ENCODE measurements around the gene GAPDHS.
A peak's percentile ranks its signal among the peaks of the same experiment; 100 is the strongest.

GAPDHS gene

DNA sequence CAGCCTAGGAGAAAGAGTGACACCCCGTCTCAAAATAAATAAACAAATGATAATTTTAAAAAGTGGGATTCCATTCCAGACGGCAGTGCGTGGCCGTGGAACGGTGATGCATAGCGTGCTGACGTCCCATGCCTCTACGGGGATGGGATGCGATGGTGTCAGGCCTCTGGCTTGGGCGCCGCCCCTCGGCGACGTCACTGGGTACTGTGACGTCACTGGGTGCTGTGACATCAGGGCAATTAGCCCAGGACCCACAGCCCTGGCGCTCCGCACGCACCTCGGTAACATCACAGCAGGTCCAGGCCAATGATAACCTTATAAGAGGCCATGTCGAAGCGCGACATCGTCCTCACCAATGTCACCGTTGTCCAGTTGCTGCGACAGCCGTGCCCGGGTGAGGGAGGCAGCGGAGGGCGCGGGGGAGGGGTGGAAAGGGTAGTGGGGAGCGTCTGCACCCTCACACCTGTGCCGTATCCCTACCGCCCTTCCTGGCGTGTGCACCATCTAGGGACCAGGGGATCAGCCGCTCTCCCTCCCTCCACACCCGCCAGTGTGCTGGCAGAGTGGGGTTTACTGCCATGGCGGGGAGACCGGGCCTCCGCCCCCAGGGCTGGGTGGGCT lies at the start of gene GAPDHS:
Gene GAPDHS, plus strand, starts transcription at position 256 of the 621 bp plus-strand sequence. Its CDS starts 72 bp downstream, at position 328.
- no peak for DNase-seq

DNA sequence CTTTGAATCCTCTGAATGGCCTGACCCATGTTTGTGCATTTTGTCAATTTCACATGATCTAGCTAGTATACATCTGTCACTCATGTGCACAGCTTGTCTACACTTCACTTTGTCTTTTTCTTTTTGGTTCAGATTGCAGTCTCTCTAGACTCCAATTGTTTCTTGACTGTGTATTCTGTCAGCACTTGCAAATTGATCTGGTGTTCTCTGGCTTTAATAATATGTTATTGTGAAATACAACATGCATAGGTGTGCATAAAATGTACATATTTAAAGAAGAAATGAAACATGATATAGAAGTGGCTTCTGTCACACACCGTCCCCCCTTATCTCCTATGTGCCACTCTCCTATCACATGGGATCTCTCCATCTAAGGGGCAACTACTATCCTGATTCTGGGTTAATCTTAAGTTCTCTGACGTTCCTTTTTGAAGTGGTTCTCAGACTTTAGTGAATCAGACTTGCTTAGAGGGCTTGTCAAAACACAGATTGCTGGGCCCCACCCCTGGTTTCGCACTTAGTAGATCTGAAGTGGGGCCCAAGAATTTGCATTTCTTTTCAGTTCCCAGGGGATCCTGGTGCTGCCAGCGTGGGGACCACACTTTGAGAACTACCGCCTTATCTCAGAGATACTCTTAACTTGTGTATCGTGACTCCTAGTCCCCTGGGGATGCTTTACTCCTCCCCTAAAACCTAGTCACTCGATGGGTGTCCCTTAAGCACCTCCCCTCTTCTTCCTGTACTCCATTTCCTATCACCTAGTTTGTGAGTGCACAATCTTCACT lies 48.8 kb upstream of the GAPDHS start:
- no peak for DNase-seq

DNA sequence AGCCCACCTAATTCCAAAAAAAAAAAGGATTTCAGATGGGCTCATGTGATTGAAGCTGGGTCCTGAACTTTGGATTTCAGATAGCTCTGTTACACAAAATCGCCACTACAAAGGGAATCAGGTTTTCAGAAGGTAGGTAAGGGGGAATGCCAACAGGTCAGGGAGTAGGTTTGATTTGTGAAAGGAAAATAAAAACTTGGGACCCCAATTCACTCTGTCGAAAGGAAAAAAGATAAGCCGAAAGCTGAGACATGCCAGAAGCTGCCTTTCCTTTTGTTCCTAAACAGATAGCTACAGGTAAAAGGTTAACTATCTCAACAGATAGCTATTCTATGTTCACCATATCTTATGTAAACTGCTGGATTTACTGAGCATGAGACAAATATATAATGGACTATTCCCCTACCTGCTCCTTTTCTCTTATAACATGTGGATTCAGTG lies 47.0 kb upstream of the GAPDHS start:
- DNase-seq, result no peak

DNA sequence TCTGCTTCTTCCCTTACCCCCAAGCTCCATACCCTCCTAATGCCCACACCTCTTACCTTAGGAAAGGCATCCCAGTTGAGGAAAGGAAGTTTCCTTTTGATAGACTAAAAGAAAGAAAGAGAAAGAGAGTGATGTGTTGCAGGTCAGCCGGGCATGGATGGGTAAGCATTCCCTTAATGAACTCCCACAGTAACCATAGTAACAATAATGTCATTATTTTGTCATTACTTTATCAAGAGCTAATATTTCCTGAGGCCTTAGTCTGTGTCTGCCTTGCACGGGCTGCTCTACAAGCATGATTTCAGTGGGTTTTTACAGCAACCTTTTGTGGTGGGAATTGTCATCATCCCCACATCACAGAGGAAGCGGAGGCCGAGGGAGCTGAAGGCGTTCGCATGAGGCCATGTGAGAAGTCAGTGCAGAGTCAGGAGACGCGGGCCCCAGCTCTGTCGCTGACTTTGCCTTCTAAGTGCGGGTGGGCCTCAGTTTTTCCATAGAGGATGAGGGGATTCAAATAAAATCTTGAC lies 45.5 kb upstream of the GAPDHS start:
- DNase-seq, result no peak

DNA sequence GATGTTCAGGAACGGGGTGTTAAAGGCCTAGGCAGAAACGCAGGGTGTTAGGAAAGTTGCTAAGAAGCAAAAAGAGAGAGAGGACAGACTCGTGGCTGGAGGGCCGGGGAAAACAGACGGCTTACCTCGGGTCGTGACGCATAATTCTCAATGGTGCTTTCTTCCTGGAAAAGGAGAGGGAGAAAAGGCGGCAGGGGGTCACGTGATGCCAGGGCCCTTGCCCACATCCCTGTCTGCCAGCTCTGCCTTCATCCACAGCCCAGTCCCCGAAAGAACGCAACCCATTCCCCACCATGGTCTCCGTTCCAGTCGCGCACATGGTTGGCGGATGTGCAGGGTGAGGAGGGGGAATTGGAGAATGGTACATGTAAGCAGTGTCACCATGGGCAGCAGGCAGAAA lies 44.6 kb upstream of the GAPDHS start:
- no peak for DNase-seq

DNA sequence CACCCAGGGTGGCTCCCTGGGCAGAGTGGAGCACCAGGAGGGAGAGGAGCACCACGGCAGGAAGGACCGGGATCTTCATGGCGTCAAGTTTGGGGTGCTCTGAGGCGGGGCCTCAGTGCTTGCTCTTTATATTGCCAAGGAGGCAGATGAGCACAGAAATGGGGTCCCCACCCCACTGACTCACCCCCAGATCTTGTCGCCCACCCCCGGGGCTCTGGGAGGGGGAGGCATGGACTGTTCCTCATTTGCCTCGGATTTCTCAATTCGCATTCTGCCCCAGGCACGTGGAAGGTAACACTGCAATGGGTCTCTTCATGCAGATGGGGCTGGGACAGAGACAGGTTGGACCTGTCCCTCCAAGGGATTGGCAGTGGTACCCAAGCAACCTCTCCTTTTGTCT lies 42.9 kb upstream of the GAPDHS start, which contains the start of gene KRTDAP:
Gene KRTDAP, minus strand, starts transcription at position 101 of the 400 bp plus-strand sequence. Its CDS starts 22 bp downstream, at position 79.
- DNase-seq, result no peak

DNA sequence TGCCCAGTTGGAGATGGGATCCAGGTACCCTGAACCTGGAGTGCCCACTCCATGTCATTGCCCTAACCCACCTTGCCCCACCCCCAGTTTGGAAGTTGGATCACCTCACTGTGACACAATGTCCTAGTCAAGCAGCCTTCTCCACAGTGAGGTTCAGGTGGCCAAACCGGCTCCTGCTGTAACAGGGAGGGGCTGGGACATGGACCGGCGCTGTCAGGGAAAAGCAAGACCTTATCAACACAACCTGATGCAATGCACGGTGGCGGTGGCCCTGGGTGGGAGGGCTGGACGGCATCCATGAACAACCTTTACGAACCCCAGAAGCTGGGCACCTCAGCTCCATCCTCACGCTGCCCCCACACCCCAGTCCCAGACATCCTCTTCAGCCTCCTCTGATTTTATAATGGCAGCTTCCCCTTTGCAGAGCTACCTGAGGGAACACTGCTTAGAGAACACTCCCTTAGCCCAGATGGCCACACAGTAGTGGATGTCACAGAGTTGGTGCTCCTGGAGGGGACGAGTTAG lies 41.4 kb upstream of the GAPDHS start:
- DNase-seq, result no peak

DNA sequence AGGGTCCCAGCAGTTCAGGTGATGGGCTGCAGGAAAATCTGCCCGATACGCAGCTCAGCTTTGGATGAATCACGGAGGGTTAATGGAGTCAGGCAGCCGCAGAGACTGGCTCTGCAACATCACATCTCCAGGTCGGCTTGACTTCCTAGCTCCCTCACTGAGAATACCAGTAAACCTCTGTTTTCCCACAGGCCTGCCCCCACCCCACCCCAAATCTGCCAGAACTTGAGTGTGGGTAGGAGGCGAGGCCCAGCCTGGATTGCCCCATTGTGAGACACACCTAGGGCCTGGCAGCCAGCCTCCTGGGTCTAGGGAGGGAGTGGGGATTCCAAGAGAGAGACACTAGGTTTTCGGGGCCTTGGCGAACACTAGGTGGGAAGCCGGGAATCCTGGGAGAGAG lies 39.3 kb upstream of the GAPDHS start:
- no peak for DNase-seq

DNA sequence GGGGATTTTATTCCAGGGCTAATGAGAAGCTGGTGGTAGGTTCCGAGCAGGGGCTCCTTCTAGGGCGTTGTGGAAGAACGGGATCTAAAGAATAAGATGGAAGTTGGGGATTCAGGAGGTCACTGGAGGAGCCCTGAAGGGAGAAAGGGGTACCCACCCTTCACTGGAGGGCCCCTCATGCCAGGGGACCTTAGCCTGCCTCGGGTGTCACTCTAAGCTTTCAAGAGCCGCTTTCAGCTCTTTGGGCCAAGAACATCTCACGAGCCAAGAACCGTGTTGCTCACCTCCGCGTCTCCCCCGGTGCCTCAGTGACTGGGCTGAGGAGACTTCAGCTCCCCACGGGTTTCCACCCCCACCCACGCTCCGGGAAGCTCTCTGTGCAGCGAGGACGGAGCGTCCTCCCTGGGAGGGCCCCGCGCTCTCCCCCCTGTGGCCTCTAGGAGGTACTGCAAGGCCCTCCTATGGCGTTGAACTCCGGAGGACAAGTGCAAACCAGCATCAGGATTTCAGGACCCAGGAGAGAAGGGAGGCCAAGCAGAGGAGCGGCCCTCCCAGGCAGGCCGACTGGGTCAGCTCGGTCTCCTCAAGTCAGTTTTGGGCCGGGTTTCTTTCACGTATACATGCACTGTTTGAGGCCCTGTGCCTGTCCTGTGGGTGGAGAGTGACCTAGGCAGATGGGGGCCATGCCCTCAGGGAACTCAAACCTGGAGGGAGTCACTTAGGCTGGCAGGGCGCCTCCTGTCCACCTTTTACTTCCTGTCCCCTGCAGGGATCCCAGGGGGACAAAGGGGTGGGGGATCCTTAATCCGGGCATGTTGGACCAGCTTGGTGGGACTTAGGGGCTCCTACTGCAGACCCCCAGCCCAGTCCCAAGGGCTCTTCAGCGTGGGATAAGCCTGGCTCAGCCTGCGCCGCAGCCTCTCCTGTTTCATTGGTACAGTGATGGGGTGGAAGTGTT lies 37.9 kb upstream of the GAPDHS start:
- DNase-seq, result peak; percentile 93

DNA sequence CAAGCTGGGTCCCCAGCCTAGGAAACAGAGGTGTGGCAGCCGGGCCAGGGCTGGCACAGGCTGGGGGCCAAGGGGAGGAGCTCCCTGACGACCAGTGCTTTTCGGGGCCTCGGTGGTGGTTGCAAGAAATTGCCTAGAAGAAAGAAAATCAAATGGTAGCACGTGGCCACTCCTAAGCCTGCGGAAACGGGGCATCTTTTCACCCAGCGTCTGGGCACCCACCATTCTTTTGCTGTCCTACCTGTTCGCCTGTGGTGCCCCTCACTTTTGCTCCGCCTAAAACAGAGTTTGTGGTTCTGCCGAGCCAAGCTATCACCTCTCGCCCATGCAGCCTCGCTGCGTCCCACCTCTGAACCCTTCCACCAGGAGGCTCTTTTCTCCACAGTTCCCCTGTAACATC lies 35.9 kb upstream of the GAPDHS start:
- DNase-seq, result peak; percentile 9

DNA sequence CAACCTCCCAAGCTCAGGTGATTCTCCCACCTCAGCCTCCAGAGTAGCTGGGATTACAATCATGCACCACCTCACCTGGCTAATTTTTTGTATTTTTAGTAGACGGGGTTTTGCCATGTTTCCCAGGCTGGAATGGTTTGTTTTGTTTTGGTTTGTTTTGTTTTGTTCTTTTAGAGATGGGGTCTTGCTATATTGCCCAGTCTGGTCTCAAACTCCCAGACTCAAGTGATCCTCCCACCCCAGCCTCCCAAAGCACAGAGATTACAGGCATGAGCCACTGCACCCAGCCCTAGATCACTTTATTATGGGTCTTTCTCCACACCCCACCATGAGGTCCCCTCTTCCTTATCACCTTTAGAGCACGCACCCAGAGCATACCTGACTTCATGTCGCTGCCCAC lies 35.0 kb upstream of the GAPDHS start:
- DNase-seq, result no peak

DNA sequence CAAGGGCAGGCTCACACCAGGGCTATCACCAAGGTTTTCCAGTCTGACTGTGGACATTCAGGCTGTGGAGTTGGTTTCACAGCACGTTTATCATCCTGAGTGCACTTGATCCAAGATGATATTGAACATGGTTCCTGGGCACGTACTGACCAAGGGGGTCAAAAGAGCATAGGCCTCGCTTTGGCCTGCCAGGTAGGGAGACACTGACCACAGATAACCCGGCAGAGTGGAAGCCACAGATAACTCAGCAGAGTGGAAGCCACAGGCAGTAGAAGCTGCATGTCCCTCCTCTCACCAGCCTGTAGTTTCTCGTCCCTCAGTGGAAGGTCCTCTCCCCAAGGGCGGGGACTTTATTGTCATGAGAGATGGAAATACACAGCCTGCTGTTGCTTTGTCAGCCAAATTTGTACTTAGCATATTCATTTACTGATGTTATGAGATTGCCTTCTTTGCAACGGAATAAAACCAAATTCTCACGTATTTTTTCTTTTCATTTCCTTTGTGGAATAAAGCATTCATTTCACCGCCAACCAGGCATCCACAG lies 34.2 kb upstream of the GAPDHS start:
- DNase-seq, result no peak

DNA sequence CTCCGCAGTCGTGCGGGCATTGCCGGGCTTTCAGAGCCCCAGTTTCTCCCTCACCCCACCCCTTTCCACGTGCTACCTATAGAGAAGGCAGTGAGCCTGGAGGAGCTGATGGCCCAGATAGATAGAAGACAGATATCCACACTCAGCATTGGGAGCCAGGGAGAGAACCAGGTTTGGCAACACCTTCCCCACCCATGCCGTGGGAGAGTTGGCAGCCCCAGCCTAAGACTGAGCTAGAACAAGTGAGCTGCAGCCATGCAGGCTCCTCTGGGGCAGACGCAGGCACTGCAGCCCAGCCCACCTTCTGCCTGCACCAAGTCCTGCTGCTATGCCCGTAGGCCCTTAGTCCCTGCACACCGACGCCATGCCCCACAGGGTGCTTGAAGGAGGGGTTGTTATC lies 32.6 kb upstream of the GAPDHS start:
- DNase-seq, result no peak

DNA sequence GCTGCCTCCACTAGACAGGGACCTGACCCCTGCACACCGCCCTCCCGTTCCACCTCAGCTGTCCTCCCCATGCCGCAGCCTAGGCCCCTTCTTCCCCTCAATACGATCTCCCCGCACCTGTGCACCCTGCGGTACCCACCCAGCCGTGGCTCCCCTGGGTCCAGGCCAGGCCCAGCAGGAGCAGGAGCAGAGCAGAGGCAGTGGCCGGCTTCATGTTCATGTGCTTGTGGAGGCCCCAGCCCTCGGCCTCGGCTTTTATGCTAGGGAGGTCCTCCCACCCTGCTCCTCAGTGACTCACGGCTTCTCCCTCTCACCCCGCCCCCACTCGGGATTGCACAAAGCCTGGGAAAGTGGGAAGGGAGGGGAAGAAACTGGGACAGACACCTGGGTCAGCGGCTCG lies 31.6 kb upstream of the GAPDHS start:
- no peak for DNase-seq

DNA sequence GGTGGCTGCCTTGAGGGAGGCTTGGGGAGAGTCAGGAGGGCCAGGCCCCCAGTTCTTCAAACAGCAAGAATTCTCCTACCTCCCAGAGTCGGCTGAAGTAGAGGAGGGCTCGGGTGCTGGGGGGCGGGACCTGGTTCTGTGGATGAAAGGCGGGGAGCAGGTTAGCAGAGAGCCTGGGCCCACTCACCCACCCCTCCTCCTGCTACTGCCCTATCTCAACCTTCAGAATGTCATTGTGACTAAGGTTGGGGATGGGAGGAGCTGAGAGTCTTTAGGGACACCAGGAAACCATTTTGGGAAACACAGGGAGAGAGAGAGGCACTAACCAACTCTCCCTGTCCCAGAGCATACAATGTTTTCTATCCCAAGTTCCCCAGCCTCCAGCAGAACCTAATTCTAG lies 30.5 kb upstream of the GAPDHS start:
- no peak for DNase-seq

DNA sequence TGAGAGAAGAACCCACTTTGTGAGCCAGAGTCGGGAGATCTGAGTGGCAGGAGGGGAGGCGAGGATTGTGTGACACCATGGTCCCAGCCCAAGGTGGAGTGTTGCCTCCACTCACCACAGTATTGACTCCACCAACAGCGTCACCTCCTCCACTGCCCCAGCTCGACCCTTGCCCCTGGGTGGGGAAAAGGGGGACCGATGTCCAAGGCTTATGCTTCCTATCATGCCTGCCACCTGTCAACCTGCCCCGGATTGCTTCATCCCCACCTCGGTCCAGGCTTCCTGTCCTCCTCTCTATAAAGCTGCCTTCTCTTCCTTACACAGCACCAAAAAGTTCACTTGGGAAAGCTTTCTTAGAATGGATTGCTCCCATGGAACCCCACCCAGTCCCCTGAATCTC lies 27.2 kb upstream of the GAPDHS start:
- no peak for DNase-seq

DNA sequence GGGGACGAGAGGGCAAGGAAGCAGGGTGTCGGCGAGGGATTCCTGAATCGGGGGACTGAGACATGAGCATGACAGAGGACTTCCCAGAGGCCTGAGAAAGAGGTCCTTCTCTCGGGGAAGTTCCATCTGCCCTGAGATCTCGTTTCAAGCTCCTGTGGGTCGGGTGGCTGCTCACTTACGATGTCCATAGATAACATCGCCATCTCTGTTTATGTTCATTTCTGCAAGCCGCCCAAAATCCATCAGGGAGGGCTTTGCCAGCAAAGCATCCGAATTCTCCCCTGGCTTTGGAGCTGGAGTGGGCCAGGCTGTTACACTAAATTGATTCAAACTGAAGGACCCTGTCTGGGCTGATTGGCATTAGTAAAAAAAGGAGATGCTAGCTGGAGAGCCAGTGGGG lies 25.7 kb upstream of the GAPDHS start:
- no peak for DNase-seq

DNA sequence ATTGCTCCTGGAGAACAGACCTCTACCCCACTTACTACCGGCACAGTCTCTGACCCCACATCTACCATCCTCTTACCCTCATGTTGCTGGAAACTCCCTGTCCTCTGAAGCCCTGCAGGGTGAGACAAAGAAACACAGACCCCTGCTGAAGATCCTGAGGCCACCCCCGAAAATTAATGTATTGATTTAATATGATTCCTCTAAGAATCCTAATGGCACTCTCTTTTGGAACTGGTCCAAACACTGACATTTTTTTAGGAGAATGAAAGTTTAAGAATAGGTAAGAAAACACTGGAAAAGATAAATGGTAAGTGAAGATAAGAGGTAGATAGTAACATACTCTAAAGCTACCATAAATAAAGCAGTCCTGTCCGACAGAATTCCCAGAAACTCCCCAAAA lies 25.1 kb upstream of the GAPDHS start:
- no peak for DNase-seq

DNA sequence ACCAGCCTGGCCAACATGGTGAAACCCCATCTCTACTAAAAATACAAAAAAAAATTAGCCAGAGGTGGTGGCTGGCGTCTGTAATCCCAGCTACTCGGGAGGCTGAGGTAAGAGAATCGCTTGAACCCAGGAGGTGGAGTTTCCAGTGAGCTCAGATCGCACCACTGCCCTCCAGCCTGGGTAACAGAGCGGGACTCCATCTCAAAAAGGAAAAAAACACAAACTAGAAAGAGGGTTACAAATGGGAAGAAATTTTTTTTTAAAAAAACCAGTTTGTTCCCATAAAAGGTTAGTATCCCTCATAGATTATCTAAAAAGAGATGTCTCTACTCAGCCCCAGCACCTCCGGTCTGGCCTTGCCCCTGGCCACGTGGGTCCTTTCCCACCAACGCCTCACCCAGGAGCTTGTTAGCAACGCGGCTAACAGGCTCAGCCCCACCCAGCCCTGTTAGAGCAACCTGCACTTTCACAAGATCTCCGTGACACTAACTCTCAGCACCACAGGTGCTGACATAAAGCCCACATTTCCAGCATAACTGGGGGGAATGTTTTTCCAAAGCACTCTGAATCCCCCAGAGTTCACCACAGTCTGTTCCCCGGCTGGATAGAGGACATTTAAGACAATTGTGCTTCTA lies 24.1 kb upstream of the GAPDHS start:
- peak; percentile 76 for DNase-seq

DNA sequence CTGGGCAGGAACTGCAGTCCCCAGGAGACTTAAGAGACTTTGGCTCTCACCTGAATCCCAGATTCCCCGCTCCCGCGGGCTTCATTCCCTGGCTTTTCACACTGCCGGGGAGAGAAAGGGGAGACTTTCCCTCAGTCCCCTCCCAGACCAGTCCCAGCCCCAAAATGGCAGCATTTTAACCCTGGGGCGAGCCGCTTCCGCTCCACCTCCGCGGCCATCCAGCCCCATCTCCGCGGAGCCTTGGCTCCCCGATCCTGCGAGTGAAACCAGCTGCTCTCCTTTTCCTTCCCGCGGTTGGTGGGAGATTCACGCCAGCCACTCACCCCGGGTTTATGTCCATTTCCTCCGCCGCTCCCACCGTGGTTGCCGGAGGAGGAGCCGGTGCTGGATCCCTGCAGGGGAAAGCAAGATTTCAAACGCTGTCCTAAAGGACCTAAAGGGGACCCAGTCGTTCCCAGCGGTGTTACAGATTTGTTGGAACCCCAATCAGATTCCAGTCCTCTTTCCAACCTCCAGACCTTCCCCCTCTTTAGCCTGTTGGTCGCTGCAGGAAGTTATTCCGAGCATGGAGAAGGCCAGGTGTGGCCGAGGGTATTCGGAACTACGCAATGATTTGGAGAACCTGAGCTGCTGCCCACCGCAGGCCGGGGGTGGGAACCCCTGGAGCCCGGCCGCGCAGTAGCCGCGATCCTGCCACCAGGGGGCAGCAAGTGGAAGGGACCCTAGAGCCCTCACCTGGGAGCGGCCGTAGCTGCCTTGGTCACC lies 23.2 kb upstream of the GAPDHS start:
- DNase-seq, result peak; percentile 98

DNA sequence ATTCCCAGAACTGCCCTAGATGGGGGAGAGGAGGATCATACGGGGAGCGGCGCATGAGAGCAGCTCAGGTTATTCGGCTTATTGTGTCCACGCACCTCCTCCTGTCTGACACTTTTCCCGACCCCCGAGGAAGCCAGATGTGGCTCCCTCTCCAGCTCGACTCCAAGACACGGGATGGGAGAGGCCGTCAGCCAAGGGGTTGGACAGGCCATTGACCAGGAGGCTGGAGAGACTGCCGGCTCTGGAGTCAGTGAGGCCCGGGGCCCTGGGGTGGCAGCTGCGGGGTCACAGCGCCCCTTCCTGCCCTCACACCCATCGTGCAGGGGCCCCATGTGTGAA lies 22.7 kb upstream of the GAPDHS start:
- DNase-seq, result no peak

Measured in 8988T (cell line).